ENCODE results near the gene WDR70. TPM values are rescaled to one million over a fixed set of nuclear protein-coding genes. Genes with fewer than 3 reads are reported as not detected.

WDR70 gene
- total and polyA plus RNA-seq, 2 donors (not counting 1 experiment from before 2014, with no cell fraction given): 31.4 to 34.0 TPM

- Histone ChIP-seq H3K9ac (ENCODE audit: insufficient read depth, low read length) (no peak overlapping the region), H3K9me3 (ENCODE audit: control insufficient read depth, insufficient read depth, low read depth, low read length) (no peaks in the 10 kb centered on the region), H3K4me1 (ENCODE audit: control insufficient read depth, extremely low read depth, insufficient read depth, low read length) (no peaks in the 10 kb centered on the region), H3K27ac (ENCODE audit: insufficient read depth, low read length) (no peak overlapping the region), H3K4me2 (ENCODE audit: extremely low read depth, insufficient read depth, low read length) (no peak overlapping the region), H3K27me3 (ENCODE audit: control insufficient read depth, insufficient read depth, low read length) (no peaks in the 10 kb centered on the region), H2AFZ (ENCODE audit: low read length) (no peak overlapping the region), H3K36me3 (ENCODE audit: control insufficient read depth, insufficient read depth, low read length) (no peaks in the 10 kb centered on the region), H3K4me3 (replicated peaks in 1 of 4; ENCODE audit: control extremely low read depth in 1 of 4, insufficient read depth in 1 of 4, low read depth in 3 of 4, low read length in 4 of 4) (no peak overlapping the region), H4K20me1 (ENCODE audit: control insufficient read depth, extremely low read depth, insufficient read depth, low read length) (no peaks in the 10 kb centered on the region), H3K79me2 (ENCODE audit: control insufficient read depth, insufficient read depth, low read length) (no peaks in the 10 kb centered on the region)
- DNase-seq (ENCODE audit: low read depth in 2 of 2): no peak
- TF ChIP-seq CTCF (conservative IDR thresholded peaks at IDR 0.05 in 1 of 2, IDR thresholded peaks at IDR 0.05 in 1 of 2; ENCODE audit: low read depth in 1 of 2, low read length in 2 of 2) (no peak), EZH2 (IDR thresholded peaks at IDR 0.05; ENCODE audit: low read length, missing control alignments) (no peak)
Observed at GRCh38 chr5:37506722-37507121, 127.6 kb downstream of the WDR70 start.

GRCh38 chr5:37511646-37512045 lies 132.5 kb downstream of the WDR70 start:
- H4K20me1 ChIP-seq (ENCODE audit: control insufficient read depth, extremely low read depth, insufficient read depth, low read length): no peaks in the 10 kb centered on the region
- H3K4me1 ChIP-seq (ENCODE audit: control insufficient read depth, extremely low read depth, insufficient read depth, low read length): no peaks in the 10 kb centered on the region
- H3K36me3 ChIP-seq (ENCODE audit: control insufficient read depth, insufficient read depth, low read length): no peaks in the 10 kb centered on the region
- no peaks in the 10 kb centered on the region for H3K27me3 ChIP-seq (ENCODE audit: control insufficient read depth, insufficient read depth, low read length)
- no peaks in the 10 kb centered on the region for H3K9me3 ChIP-seq (ENCODE audit: control insufficient read depth, insufficient read depth, low read depth, low read length)
- H3K4me3 ChIP-seq (replicated peaks in 1 of 4; ENCODE audit: control extremely low read depth in 1 of 4, insufficient read depth in 1 of 4, low read depth in 3 of 4, low read length in 4 of 4): no peak overlapping the region
- H3K79me2 ChIP-seq (ENCODE audit: control insufficient read depth, insufficient read depth, low read length): no peaks in the 10 kb centered on the region
- no peak overlapping the region for H3K4me2 ChIP-seq (ENCODE audit: extremely low read depth, insufficient read depth, low read length)
- H3K9ac ChIP-seq (ENCODE audit: insufficient read depth, low read length): no peak overlapping the region
- no peak overlapping the region for H2AFZ ChIP-seq (ENCODE audit: low read length)
- no peak for DNase-seq (ENCODE audit: low read depth in 2 of 2)
- no peak for TF ChIP-seq EZH2 (IDR thresholded peaks at IDR 0.05; ENCODE audit: low read length, missing control alignments)
- no peak for TF ChIP-seq CTCF (conservative IDR thresholded peaks at IDR 0.05 in 1 of 2, IDR thresholded peaks at IDR 0.05 in 1 of 2; ENCODE audit: low read depth in 1 of 2, low read length in 2 of 2)
- H3K27ac ChIP-seq (ENCODE audit: insufficient read depth, low read length): no peak overlapping the region

GRCh38 chr5:37514946-37515345 lies 135.8 kb downstream of the WDR70 start:
- DNase-seq (ENCODE audit: low read depth in 2 of 2): no peak
- H3K79me2 ChIP-seq (ENCODE audit: control insufficient read depth, insufficient read depth, low read length): no peaks in the 10 kb centered on the region
- TF ChIP-seq CTCF (conservative IDR thresholded peaks at IDR 0.05 in 1 of 2, IDR thresholded peaks at IDR 0.05 in 1 of 2; ENCODE audit: low read depth in 1 of 2, low read length in 2 of 2) (no peak), EZH2 (IDR thresholded peaks at IDR 0.05; ENCODE audit: low read length, missing control alignments) (no peak)
- no peak overlapping the region for H3K27ac ChIP-seq (ENCODE audit: insufficient read depth, low read length)
- no peaks in the 10 kb centered on the region for H3K27me3 ChIP-seq (ENCODE audit: control insufficient read depth, insufficient read depth, low read length)
- no peaks in the 10 kb centered on the region for H4K20me1 ChIP-seq (ENCODE audit: control insufficient read depth, extremely low read depth, insufficient read depth, low read length)
- H3K4me2 ChIP-seq (ENCODE audit: extremely low read depth, insufficient read depth, low read length): no peak overlapping the region
- H3K4me1 ChIP-seq (ENCODE audit: control insufficient read depth, extremely low read depth, insufficient read depth, low read length): no peaks in the 10 kb centered on the region
- no peak overlapping the region for H2AFZ ChIP-seq (ENCODE audit: low read length)
- no peaks in the 10 kb centered on the region for H3K9me3 ChIP-seq (ENCODE audit: control insufficient read depth, insufficient read depth, low read depth, low read length)
- no peak overlapping the region for H3K9ac ChIP-seq (ENCODE audit: insufficient read depth, low read length)
- H3K36me3 ChIP-seq (ENCODE audit: control insufficient read depth, insufficient read depth, low read length): no peaks in the 10 kb centered on the region
- no peak overlapping the region for H3K4me3 ChIP-seq (replicated peaks in 1 of 4; ENCODE audit: control extremely low read depth in 1 of 4, insufficient read depth in 1 of 4, low read depth in 3 of 4, low read length in 4 of 4)

All from fibroblast of lung (primary cell).